AG09309 (cell line): ENCODE measurements around the gene LANCL2.

Experiments
- DNase-seq: peaks from one replicate; pipeline ENCODE4 v3.0.0-alpha.2; 2010; ENCODE audit warnings: low read depth
- H3K4me3 ChIP-seq: 2 replicates; pipeline ENCODE4 v1.5.1; 2011; ENCODE audit warnings: mild to moderate bottlenecking, low read depth, low read length, moderate library complexity; ENCODE audit not compliant: control insufficient read depth
- TF ChIP-seq, protein P1 (sequence below): IDR thresholded peaks from 2 replicates; pipeline ENCODE4 v1.5.1; 2011; ENCODE audit warnings: mild to moderate bottlenecking, low read depth, low read length, inconsistent platforms; ENCODE audit not compliant: insufficient read depth, control insufficient read depth; ENCODE audit errors: missing control alignments

The LANCL2 gene

DNA sequence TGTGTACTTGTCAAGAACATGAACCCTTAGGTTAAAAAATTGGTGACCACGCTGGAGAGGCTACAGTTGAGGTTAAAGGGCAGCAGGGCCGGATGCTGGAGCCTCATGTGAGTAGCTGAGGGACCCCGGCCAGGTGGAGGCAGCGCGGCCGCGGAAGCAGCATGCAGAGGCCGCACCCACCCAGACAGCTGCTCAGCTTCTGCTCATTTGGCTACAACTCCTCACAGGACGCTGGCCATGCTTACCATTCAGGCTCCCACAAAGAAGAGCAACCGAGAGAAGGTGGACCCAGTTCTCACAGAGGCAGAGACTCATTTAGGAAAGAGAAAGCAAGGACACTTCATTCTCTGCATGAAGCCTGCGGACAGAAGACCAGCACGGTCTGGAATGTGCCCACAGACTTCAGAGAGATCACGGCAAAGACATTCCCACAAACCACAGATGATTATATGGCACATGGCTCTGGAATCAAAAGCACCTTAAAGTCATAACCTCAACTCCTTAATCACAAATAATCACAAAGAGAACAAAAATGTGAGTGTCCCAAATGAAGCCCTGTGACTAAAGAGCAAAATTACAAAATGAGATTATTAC is 112.7 kb downstream of the LANCL2 start:
- TF ChIP-seq, protein P1, sequence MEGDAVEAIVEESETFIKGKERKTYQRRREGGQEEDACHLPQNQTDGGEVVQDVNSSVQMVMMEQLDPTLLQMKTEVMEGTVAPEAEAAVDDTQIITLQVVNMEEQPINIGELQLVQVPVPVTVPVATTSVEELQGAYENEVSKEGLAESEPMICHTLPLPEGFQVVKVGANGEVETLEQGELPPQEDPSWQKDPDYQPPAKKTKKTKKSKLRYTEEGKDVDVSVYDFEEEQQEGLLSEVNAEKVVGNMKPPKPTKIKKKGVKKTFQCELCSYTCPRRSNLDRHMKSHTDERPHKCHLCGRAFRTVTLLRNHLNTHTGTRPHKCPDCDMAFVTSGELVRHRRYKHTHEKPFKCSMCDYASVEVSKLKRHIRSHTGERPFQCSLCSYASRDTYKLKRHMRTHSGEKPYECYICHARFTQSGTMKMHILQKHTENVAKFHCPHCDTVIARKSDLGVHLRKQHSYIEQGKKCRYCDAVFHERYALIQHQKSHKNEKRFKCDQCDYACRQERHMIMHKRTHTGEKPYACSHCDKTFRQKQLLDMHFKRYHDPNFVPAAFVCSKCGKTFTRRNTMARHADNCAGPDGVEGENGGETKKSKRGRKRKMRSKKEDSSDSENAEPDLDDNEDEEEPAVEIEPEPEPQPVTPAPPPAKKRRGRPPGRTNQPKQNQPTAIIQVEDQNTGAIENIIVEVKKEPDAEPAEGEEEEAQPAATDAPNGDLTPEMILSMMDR = no peak
- H3K4me3 ChIP-seq = no peak overlapping the region
- peak; percentile 80 for DNase-seq

DNA sequence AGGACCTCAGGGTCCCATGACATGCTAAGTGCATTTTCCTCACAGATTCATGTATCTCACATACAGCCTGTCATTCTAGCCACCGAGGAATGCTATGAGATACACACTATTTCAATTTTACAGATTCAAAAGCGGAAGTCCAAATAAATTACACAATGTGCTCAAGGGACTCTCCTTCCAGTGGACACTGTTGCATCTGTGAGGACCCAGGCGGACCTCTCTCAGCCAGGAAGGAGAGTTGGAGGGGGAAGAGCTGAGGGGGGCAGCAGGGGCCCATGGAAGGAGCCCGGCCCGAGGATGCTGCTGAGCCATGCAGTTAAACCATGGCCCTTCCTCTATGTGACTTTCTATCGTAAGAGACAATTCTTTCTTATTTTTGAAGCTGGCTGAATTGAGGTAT is 113.6 kb downstream of the LANCL2 start:
- H3K4me3 ChIP-seq = no peak overlapping the region
- TF ChIP-seq, protein P1 = no peak
- DNase-seq = no peak

DNA sequence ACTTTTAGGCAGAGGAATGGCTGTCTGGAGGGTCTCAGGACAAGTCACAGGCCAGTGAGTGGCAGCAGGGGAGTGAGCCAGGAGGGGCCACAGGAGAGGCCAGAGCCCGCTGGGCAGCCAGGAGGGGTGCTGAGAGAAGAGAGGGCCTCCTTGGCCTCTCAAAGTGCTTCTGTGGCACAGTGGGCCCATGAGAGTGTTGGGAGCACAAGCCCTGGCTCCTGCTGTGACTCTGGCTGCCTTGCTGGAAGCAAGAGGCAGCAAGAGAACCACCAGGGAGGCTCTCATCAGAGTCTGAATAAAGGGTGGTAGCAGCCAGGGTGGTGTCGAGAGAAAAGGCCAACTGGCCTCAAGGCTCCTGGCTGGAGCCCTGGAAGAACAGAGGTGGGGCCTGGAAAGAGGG is 116.0 kb downstream of the LANCL2 start:
- H3K4me3 ChIP-seq = no peak overlapping the region
- TF ChIP-seq, protein P1 = no peak
- no peak for DNase-seq

DNA sequence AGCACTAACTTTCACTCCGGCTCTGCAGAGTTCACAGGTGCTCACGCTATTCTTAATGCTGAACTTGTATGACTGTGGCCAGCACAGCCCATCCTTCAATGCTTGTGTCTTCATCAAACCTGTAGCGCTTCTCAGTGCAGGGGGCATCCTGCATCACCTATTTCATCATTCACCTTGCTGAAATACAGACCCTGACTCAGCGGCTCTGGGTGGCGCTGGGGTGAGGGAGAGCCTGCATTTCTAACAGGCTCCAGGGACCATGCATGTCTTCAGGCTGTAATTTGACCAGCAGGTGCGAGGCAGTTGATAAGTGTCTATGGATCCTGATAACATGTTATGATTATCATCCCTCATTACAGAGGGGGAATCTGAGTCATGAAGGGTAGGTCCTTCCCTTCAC is 117.9 kb downstream of the LANCL2 start:
- TF ChIP-seq, protein P1 = no peak
- H3K4me3 ChIP-seq = no peak overlapping the region
- no peak for DNase-seq
